Panc1 (cell line): ENCODE results near the gene POLR1E. TPM values are rescaled to one million over a fixed set of nuclear protein-coding genes. Genes with fewer than 3 reads are reported as not detected.

ENCODE experiments used
- ATAC-seq: fragments of 200-7000 bp; cut with Tn5 transposase; 2 replicates; pipeline ENCODE4 v1.9.1; 2020; ENCODE audit warnings: mild to moderate bottlenecking, moderate library complexity
- BruUV-seq: library from RNA; stranded (reverse); fragments of 400-500 nt; replicated peaks from 2 replicates; lab custom pipeline; 2021; lab: Mats Ljungman, UMichigan
- CTCF ChIA-PET: fragments of 300-600 bp; sonication (Branson Sonifier 250); formaldehyde crosslinking; loops from one replicate; lab custom pipeline; 2022; ENCODE audit warnings: antibody characterized with exemption; lab: Charles Lee
- POLR2A ChIA-PET: fragments of 300-600 bp; sonication (Branson Sonifier 250); formaldehyde crosslinking; loops from one replicate; lab custom pipeline; 2022; ENCODE audit warnings: antibody characterized with exemption; lab: Charles Lee
- DNase-seq: peaks from one replicate; pipeline ENCODE4 v3.0.0-alpha.2; 2010; ENCODE audit warnings: low read depth, low spot score
- H3K27ac ChIP-seq: 2 replicates; pipeline ENCODE4 v1.5.1; 2011; ENCODE audit warnings: mild to moderate bottlenecking, low read length, inconsistent platforms
- H3K27me3 ChIP-seq: fragments of 200-500 bp; sonication (Bioruptor generic); 2 replicates; pipeline ENCODE4 v1.6.0; 2014; ENCODE audit warnings: low read length, inconsistent platforms; ENCODE audit not compliant: control insufficient read depth, insufficient read depth
- H3K36me3 ChIP-seq: fragments of 200-500 bp; sonication (Bioruptor generic); 2 replicates; pipeline ENCODE4 v1.5.1; 2014; ENCODE audit warnings: inconsistent platforms, mild to moderate bottlenecking, low read length, moderate library complexity; ENCODE audit not compliant: control insufficient read depth, insufficient read depth
- H3K4me1 ChIP-seq: 2 replicates; pipeline ENCODE4 v1.5.1; 2011; ENCODE audit warnings: inconsistent platforms, mild to moderate bottlenecking, low read length, moderate library complexity; ENCODE audit not compliant: control insufficient read depth, insufficient read depth
- H3K4me3 ChIP-seq, 2 experiments: 2 replicates each; pipeline ENCODE4 v1.5.1; 2011 to 2012; ENCODE audit warnings: low read depth in 2 of 2, low read length in 2 of 2, mild to moderate bottlenecking in 2 of 2, inconsistent platforms in 1 of 2, moderate library complexity in 1 of 2
- H3K9me3 ChIP-seq: fragments of 200-500 bp; sonication (Bioruptor generic); 2 replicates; pipeline ENCODE4 v1.5.1; 2014; ENCODE audit warnings: low read depth, mild to moderate bottlenecking, inconsistent platforms, low read length, moderate library complexity; ENCODE audit not compliant: control insufficient read depth, insufficient read depth
- CTCF ChIP-seq: fragments of 450-650 bp; IDR thresholded peaks from 2 replicates; pipeline ENCODE4 v1.5.1; 2017; ENCODE audit warnings: mild to moderate bottlenecking
- POLR2AphosphoS5 ChIP-seq: IDR thresholded peaks from 2 replicates; pipeline ENCODE4 v1.6.1; 2012; ENCODE audit warnings: mild to moderate bottlenecking, low read depth, low read length, moderate library complexity
- REST ChIP-seq, 2 experiments: IDR thresholded peaks; 2 replicates each; pipeline ENCODE4 v1.6.1; 2011 to 2012; ENCODE audit warnings: low read depth in 2 of 2, control low read depth in 1 of 2, low read length in 1 of 2, mild to moderate bottlenecking in 1 of 2, moderate library complexity in 1 of 2; ENCODE audit not compliant: insufficient read depth in 1 of 2
- SIN3A ChIP-seq: IDR thresholded peaks from 2 replicates; pipeline ENCODE4 v1.6.1; 2012; ENCODE audit warnings: low read depth, mild to moderate bottlenecking, low read length, moderate library complexity, borderline replicate concordance; ENCODE audit not compliant: insufficient read depth
- TCF7L2 ChIP-seq: IDR thresholded peaks from 2 replicates; pipeline ENCODE4 v1.6.1; 2011; ENCODE audit warnings: mild to moderate bottlenecking, low read depth, low read length, inconsistent platforms
- in situ Hi-C: cut with HindIII; loops from 2 replicates; pipeline ENCODE4 v1.10.0; 2016; ENCODE audit warnings: low sequenced_read_pairs, low pct_unique_long_range_greater_than_20kb
- intact Hi-C: fragments of 100-400 bp; cut with micrococcal nuclease; formaldehyde crosslinking; loops from one replicate; pipeline ENCODE4 v1.10.0; 2022; ENCODE audit not compliant: unreplicated experiment
- total RNA-seq: library from RNA; stranded (reverse); gene quantifications from one replicate; pipeline ENCODE4 v1.2.1, GENCODE V29; 2021; ENCODE audit not compliant: unreplicated experiment

POLR1E gene
- total RNA-seq, 1 experiment from 2014 or later, result 93.8 TPM

GRCh38 chr9:37486256-37486615 is 488 bp downstream of the POLR1E start:
- POLR2A ChIA-PET, result interaction anchor here (0.5 kb wide), 1 partner anchor 67 kb away, joined by 3 read pairs; no protein-coding TSS in a partner anchor
- BruUV-seq, result no TSS peak
- in situ Hi-C loops, result no loop called here

More at GRCh38 chr9:37486256-37486615, 488 bp downstream of the POLR1E start:
- no peak for DNase-seq
- Histone ChIP-seq H3K9me3 (no peaks in the 10 kb centered on the region), H3K4me1 (peaks cover 30% of the 10 kb centered on the region), H3K27me3 (no peaks in the 10 kb centered on the region), H3K27ac (peak overlapping the region; percentile 91), H3K36me3 (peaks cover 23% of the 10 kb centered on the region), H3K4me3 (peak overlapping the region; percentile 67 to 96)
- CTCF ChIA-PET, result no interaction called here
- no peak for ATAC-seq
- intact Hi-C loops, result loop anchor here (5.0 kb wide), 1 partner anchor 96 kb away; no protein-coding TSS in a partner anchor
- no peak for TF ChIP-seq CTCF
- TF ChIP-seq REST (IDR thresholded peaks at IDR 0.05; ENCODE audit: insufficient read depth in 1 of 2, low read depth in 2 of 2, low read length in 1 of 2), result no peak
- no peak for TF ChIP-seq POLR2AphosphoS5
- no peak for TF ChIP-seq TCF7L2
- no peak for TF ChIP-seq SIN3A
